CD8-positive, alpha-beta memory T cell (primary cell): Measurements from ENCODE around the gene SOX8. TPM values are rescaled to one million over a fixed set of nuclear protein-coding genes. Genes with fewer than 3 reads are reported as not detected.
A peak's percentile ranks its signal among the peaks of the same experiment; 100 is the strongest.

ENCODE experiments used
- CTCF ChIA-PET: fragments of 350-600 bp; sonication (Branson Sonifier 250); formaldehyde crosslinking; loops from one replicate; lab custom pipeline; 2021; ENCODE audit warnings: antibody characterized with exemption; lab: Charles Lee
- POLR2A ChIA-PET: fragments of 350-600 bp; sonication (Branson Sonifier 250); formaldehyde crosslinking; loops from one replicate; lab custom pipeline; 2021; ENCODE audit warnings: antibody characterized with exemption; lab: Charles Lee
- DNase-seq, 5 donors: peaks; one replicate each; pipeline versions ENCODE4 v3.0.0 to v3.0.0-alpha.2; 2020 to 2022; ENCODE audit warnings: mixed read lengths in 1 of 5
- H3K27ac ChIP-seq: one replicate; pipeline ENCODE4 v1.7.0; 2013; ENCODE audit warnings: low read depth, mild to moderate bottlenecking, low read length, moderate library complexity
- H3K27me3 ChIP-seq: 2 replicates; pipeline ENCODE4 v1.7.0; 2013; ENCODE audit warnings: low read length, mild to moderate bottlenecking; ENCODE audit not compliant: insufficient read depth, poor library complexity, severe bottlenecking
- H3K36me3 ChIP-seq: 2 replicates; pipeline ENCODE4 v1.7.0; 2013; ENCODE audit warnings: mild to moderate bottlenecking, low read length, moderate library complexity; ENCODE audit not compliant: insufficient read depth
- H3K4me1 ChIP-seq: 2 replicates; pipeline ENCODE4 v1.7.0; 2013; ENCODE audit warnings: mild to moderate bottlenecking, low read length, moderate library complexity; ENCODE audit not compliant: insufficient read depth
- H3K4me3 ChIP-seq: 2 replicates; pipeline ENCODE4 v1.7.0; 2013; ENCODE audit warnings: mild to moderate bottlenecking, low read length
- H3K9me3 ChIP-seq: 2 replicates; pipeline ENCODE4 v1.7.0; 2013; ENCODE audit warnings: mild to moderate bottlenecking, low read length
- H3K27ac Mint-ChIP-seq, 8 donors: one replicate each; pipeline ENCODE4 v1.8.0; 2020 to 2021; ENCODE audit warnings: mixed read lengths in 8 of 8, mild to moderate bottlenecking in 6 of 8, inconsistent platforms in 3 of 8, moderate library complexity in 3 of 8
- H3K27me3 Mint-ChIP-seq, 2 donors: one replicate each; pipeline ENCODE4 v1.8.0; 2020 to 2021; ENCODE audit warnings: mixed read lengths in 2 of 2, mild to moderate bottlenecking in 1 of 2, moderate library complexity in 1 of 2
- H3K36me3 Mint-ChIP-seq, 3 donors: one replicate each; pipeline ENCODE4 v1.8.0; 2020 to 2021; ENCODE audit warnings: mixed read lengths in 3 of 3, inconsistent platforms in 1 of 3, mild to moderate bottlenecking in 1 of 3
- H3K4me1 Mint-ChIP-seq, 3 donors: one replicate each; pipeline ENCODE4 v1.8.0; 2020 to 2021; ENCODE audit warnings: mixed read lengths in 3 of 3, inconsistent platforms in 1 of 3, mild to moderate bottlenecking in 1 of 3
- H3K4me3 Mint-ChIP-seq, 7 donors: one replicate each; pipeline ENCODE4 v1.8.0; 2020 to 2021; ENCODE audit warnings: mixed read lengths in 7 of 7, mild to moderate bottlenecking in 6 of 7, moderate library complexity in 4 of 7, inconsistent platforms in 2 of 7
- H3K9me3 Mint-ChIP-seq, 5 donors: one replicate each; pipeline ENCODE4 v1.8.0; 2020 to 2022; ENCODE audit warnings: mixed read lengths in 5 of 5, mild to moderate bottlenecking in 3 of 5, moderate library complexity in 2 of 5, inconsistent platforms in 1 of 5
- polyA plus RNA-seq: library from polyadenylated mRNA; unstranded; fragments of 300-500 nt; fragmentation: Illumina TruSeq; gene quantifications from one replicate; pipeline ENCODE4 v1.2.3, GENCODE V29; 2021
- total RNA-seq, 2 experiments: library from RNA; stranded (reverse); gene quantifications; one replicate each; pipeline ENCODE4 v1.2.3, GENCODE V29; 2021

SOX8 gene
- total and polyA plus RNA-seq, 3 experiments from 2014 or later, result 0.39 to 0.62 (median 0.39) TPM

DNA sequence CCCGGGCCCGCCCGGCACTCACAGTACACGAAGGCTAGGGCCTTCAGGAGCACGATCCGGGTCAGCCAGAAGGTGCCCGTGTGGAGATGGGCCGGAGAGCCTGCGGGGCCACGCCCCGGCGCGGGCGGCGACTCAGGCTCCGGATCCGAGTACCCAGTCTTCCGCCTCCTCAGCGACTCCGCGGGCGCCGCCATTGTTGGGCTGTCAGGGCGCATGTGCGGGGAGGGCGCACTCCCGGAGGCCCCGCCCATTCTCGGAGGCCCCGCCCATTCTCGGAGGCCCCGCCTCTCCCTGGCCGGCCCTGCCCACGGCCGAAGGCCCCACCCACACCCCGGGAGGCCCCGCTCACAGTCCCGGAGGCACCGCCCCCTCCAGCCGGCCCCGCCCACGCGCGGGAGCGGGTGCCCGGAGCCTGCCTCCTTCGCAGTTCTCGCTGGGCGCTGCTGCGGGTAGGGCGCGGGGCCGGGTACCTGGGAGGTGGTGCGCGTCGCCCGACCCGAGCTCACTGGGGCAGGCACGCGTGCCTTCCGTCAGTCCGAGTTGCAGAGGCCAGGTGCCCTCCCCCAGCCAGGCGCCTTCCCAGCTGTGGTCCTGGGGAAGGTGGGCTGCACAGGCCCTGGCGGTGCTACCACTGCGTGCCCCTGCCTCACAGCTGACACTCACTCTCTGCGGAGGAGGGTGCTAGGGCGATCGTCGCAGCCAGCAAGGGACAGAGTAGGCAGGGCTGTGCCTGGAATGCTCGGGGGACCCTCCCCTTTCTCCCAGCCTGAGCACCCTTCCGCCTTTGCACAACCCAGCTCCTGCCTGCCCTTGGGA, 10.6 kb upstream of the SOX8 start, which contains the start of gene LMF1:
Gene LMF1, minus strand, starts transcription at position 219 of the 816 bp plus-strand sequence. Its CDS starts 4 bp downstream, at position 215.
- ChIA-PET POLR2A (interaction anchor here (1.0 kb wide), 1 partner anchor 11 kb away, joined by 3 read pairs; no protein-coding TSS in a partner anchor), CTCF (no interaction called here)
- H3K4me3 ChIP-seq, result peak within 1 kb of the TSS; percentile 73
- peak within 1 kb of the TSS; percentile 73 to 90 (median 83) for H3K4me3 Mint-ChIP-seq
- no peaks in the 10 kb centered on the region for H3K36me3 ChIP-seq
- peaks cover 0 to 25% (median 0%) of the 10 kb centered on the region in 3 donors for H3K36me3 Mint-ChIP-seq
- H3K27ac Mint-ChIP-seq, result peak within 1 kb of the TSS; percentile 10 to 78 (median 54)
- DNase-seq, result peak; percentile 93 to 97 (median 96)
- no peaks in the 10 kb centered on the region for H3K27me3 Mint-ChIP-seq
- peak within 1 kb of the TSS; percentile 61 for H3K27ac ChIP-seq
- no peaks in the 10 kb centered on the region for H3K27me3 ChIP-seq
- H3K4me1 Mint-ChIP-seq, result peaks cover 13 to 30% (median 26%) of the 10 kb centered on the region in 3 donors
- H3K4me1 ChIP-seq, result peaks cover 16% of the 10 kb centered on the region
- no peaks in the 10 kb centered on the region for H3K9me3 ChIP-seq
- no peaks in the 10 kb centered on the region for H3K9me3 Mint-ChIP-seq

DNA sequence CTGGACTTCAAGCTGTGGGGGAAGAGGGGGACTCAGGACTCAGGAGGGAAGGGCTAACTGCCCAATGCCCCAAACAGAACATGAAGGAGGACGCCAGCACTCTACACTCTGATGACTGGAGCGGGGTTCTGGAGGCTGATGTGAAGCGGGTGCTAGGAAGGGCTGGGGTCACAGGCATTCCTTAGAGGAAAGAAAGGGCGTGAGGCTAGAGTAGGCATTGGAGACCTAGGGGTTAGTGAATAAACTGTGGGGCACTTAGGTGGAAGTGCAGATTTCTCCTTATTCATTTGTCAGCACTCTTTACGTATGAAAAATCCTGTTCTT, 10.0 kb upstream of the SOX8 start:
- peak overlapping the region; percentile 57 to 85 (median 75) for H3K4me3 Mint-ChIP-seq
- Histone ChIP-seq H3K4me1 (peaks cover 19% of the 10 kb centered on the region), H3K36me3 (no peaks in the 10 kb centered on the region), H3K27me3 (no peaks in the 10 kb centered on the region), H3K27ac (no peak overlapping the region), H3K4me3 (no peak overlapping the region), H3K9me3 (no peaks in the 10 kb centered on the region)
- CTCF ChIA-PET, result no interaction called here
- DNase-seq, result no peak
- H3K27me3 Mint-ChIP-seq, result no peaks in the 10 kb centered on the region
- POLR2A ChIA-PET, result interaction anchor here (0.6 to 1.0 kb wide), 2 partner anchors 11 to 735 kb away, joined by 3 to 7 read pairs; no protein-coding TSS in a partner anchor
- H3K9me3 Mint-ChIP-seq, result no peaks in the 10 kb centered on the region
- H3K27ac Mint-ChIP-seq, result peak overlapping the region in 7 of 8 donors; percentile 10 to 78 (median 64)
- H3K4me1 Mint-ChIP-seq, result peaks cover 12 to 26% (median 26%) of the 10 kb centered on the region in 3 donors
- peaks cover 0 to 21% (median 0%) of the 10 kb centered on the region in 3 donors for H3K36me3 Mint-ChIP-seq

DNA sequence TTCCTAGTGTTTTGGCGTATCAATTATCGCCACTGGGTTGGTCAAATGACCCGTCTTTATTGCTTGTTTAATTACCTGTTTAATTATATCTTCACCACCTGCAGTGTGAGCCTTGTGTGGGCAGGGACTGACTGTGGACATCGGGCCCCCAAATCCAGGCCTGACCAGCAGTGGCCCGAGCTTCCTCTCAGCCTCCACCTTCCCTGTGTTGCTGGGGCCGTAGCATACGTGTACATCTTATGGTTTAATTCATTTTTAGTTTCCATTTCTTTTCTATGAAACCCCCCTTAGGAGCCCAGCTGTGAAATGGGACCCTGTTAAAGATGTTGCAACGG, 9.6 kb upstream of the SOX8 start:
- peak overlapping the region; percentile 57 to 85 (median 75) for H3K4me3 Mint-ChIP-seq

DNA sequence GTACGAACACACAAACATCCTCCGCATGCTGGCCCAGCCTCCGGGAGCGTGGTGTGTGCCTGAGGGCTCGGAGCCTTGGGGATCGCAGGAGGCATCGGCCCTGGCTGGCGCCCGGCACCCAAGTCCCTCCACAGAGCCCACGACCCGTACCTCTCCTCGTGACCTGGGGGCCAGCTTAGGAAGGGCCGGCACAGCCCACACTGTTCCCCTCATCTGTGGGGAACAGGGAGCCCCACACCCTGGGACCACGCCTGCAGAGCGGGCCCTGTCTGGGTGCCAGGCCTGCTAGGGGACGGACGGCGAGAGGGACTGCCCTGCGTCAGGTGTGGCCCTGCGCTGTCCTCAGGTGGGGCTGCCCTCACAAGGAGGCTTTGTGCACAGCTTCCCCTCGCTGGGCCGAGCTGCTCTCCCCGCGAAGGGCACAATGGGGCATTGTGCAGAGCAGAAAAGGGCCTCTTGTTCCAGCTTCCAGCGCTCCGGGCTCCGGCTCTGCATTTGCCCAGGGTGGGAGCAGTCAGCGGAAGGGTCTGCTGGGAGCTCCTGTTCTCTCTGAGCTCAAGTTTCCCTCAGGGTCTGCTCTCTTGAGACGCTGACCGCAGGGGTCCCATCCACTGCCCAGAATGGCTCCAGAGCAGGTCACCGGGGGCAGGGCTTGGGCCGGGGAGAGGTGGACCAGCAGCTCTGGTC, 9.1 kb upstream of the SOX8 start:
- ChIA-PET CTCF (no interaction called here), POLR2A (interaction anchor here (0.6 kb wide), 1 partner anchor 9 kb away, joined by 3 read pairs; the partner anchor contains the start of gene SOX8)
- Histone ChIP-seq H3K27me3 (no peaks in the 10 kb centered on the region), H3K4me3 (no peak overlapping the region), H3K9me3 (no peaks in the 10 kb centered on the region), H3K27ac (no peak overlapping the region), H3K4me1 (peaks cover 24% of the 10 kb centered on the region), H3K36me3 (no peaks in the 10 kb centered on the region)
- H3K27me3 Mint-ChIP-seq, result no peaks in the 10 kb centered on the region
- peaks cover 0 to 13% (median 0%) of the 10 kb centered on the region in 3 donors for H3K36me3 Mint-ChIP-seq
- H3K4me3 Mint-ChIP-seq, result peak overlapping the region in 1 of 7 donors; percentile 85
- peaks cover 12 to 26% (median 24%) of the 10 kb centered on the region in 3 donors for H3K4me1 Mint-ChIP-seq
- H3K27ac Mint-ChIP-seq, result peak overlapping the region in 1 of 8 donors; percentile 10
- no peak for DNase-seq
- no peaks in the 10 kb centered on the region for H3K9me3 Mint-ChIP-seq

More for the DNA sequence above, 9.6 kb upstream of the SOX8 start:
- peaks cover 12 to 26% (median 24%) of the 10 kb centered on the region in 3 donors for H3K4me1 Mint-ChIP-seq
- ChIA-PET POLR2A (interaction anchor here (0.6 to 1.0 kb wide), 2 partner anchors 10 to 735 kb away, joined by 3 to 7 read pairs; no protein-coding TSS in a partner anchor), CTCF (no interaction called here)
- Histone ChIP-seq H3K27me3 (no peaks in the 10 kb centered on the region), H3K4me1 (peaks cover 23% of the 10 kb centered on the region), H3K36me3 (no peaks in the 10 kb centered on the region), H3K9me3 (no peaks in the 10 kb centered on the region), H3K27ac (no peak overlapping the region), H3K4me3 (no peak overlapping the region)
- peaks cover 0 to 17% (median 0%) of the 10 kb centered on the region in 3 donors for H3K36me3 Mint-ChIP-seq
- no peaks in the 10 kb centered on the region for H3K27me3 Mint-ChIP-seq
- H3K9me3 Mint-ChIP-seq, result no peaks in the 10 kb centered on the region
- H3K27ac Mint-ChIP-seq, result peak overlapping the region in 3 of 8 donors; percentile 10 to 64 (median 33)
- DNase-seq, result no peak

- no peak for DNase-seq
- Mint-ChIP-seq H3K27ac (no peak overlapping the region), H3K27me3 (no peaks in the 10 kb centered on the region), H3K4me1 (peaks cover 11 to 21% (median 20%) of the 10 kb centered on the region in 3 donors), H3K4me3 (peak overlapping the region in 1 of 7 donors; percentile 40), H3K9me3 (no peaks in the 10 kb centered on the region), H3K36me3 (peaks cover 0 to 5% (median 1%) of the 10 kb centered on the region in 3 donors)
- no peak overlapping the region for H3K27ac ChIP-seq
- H3K27me3 ChIP-seq, result no peaks in the 10 kb centered on the region
- ChIA-PET POLR2A (no interaction called here), CTCF (no interaction called here)
- H3K4me3 ChIP-seq, result no peak overlapping the region
- no peaks in the 10 kb centered on the region for H3K36me3 ChIP-seq
- no peaks in the 10 kb centered on the region for H3K9me3 ChIP-seq
- H3K4me1 ChIP-seq, result peaks cover 24% of the 10 kb centered on the region
Measured at GRCh38 chr16:973366-973765, 8.2 kb upstream of the SOX8 start.

- no peaks in the 10 kb centered on the region for H3K9me3 Mint-ChIP-seq
- H3K4me3 Mint-ChIP-seq, result no peak overlapping the region
- H3K36me3 Mint-ChIP-seq, result peaks cover 0 to 1% (median 0%) of the 10 kb centered on the region in 3 donors
- ChIA-PET POLR2A (no interaction called here), CTCF (no interaction called here)
- no peaks in the 10 kb centered on the region for H3K9me3 ChIP-seq
- DNase-seq, result no peak
- H3K27ac Mint-ChIP-seq, result no peak overlapping the region
- no peaks in the 10 kb centered on the region for H3K27me3 ChIP-seq
- peaks cover 24% of the 10 kb centered on the region for H3K4me1 ChIP-seq
- peaks cover 7 to 15% (median 15%) of the 10 kb centered on the region in 3 donors for H3K4me1 Mint-ChIP-seq
- H3K27me3 Mint-ChIP-seq, result peaks cover 0 to 1% of the 10 kb centered on the region in 2 donors
- no peaks in the 10 kb centered on the region for H3K36me3 ChIP-seq
- no peak overlapping the region for H3K4me3 ChIP-seq
- H3K27ac ChIP-seq, result no peak overlapping the region
Measured at GRCh38 chr16:974001-974601, 7.5 kb upstream of the SOX8 start.

DNA sequence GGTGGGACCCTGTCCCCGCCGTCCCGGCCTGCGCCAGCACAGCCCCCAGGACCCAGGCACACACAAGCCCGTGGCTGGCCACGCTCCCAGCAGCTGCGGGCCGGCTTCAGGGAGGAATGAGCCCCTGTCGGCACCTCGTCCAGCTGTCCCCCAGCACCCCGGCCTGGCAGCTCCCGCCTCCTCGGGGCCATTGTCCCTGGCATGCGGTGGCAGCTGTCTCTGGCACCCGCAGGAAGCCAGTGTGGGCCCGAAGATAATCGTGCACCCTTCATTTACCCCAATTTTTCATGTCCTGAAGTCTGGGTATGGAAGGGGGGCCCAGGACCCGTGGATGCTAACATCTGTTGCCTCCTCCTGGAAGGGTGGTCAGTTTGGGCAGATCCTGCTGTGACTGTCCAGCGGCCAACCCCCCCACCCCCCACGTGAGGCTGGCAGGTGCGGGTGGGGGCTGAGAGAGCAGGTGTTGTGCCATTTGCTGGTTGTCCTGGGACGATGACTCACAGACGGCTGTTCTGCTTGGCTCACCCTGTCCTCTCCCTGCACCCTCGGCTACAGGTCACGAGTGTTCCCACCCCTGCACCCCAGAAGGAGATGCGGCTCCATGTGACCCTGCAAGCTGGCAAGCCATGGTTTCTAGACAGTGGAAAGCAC, 6.8 kb upstream of the SOX8 start:
- Mint-ChIP-seq H3K9me3 (no peaks in the 10 kb centered on the region), H3K27ac (no peak overlapping the region), H3K27me3 (peaks cover 0 to 1% of the 10 kb centered on the region in 2 donors), H3K4me1 (peaks cover 8 to 9% (median 9%) of the 10 kb centered on the region in 3 donors), H3K4me3 (no peak overlapping the region), H3K36me3 (peaks cover 0 to 1% (median 0%) of the 10 kb centered on the region in 3 donors)
- Histone ChIP-seq H3K9me3 (no peaks in the 10 kb centered on the region), H3K27ac (no peak overlapping the region), H3K36me3 (no peaks in the 10 kb centered on the region), H3K4me1 (peaks cover 19% of the 10 kb centered on the region), H3K4me3 (no peak overlapping the region), H3K27me3 (peaks cover 2% of the 10 kb centered on the region)
- CTCF ChIA-PET, result no interaction called here
- POLR2A ChIA-PET, result no interaction called here
- no peak for DNase-seq
